Stimulated activated CD4-positive, alpha-beta T cell treated with anti-CD3 and anti-CD28 coated beads, Interleukin-2, amount 100 ng/mL, for 48 hours (primary cell): ENCODE measurements around the gene MLH3.
"Not testable (repeated sequence)": the region's sequence is repeated elsewhere in the genome, so short reads cannot be mapped to it uniquely, and the experiment has no call there.

Experiments used
- DNase-seq, 2 donors: peaks; one replicate each; pipeline ENCODE4 v3.0.0-alpha.2; 2020

Gene MLH3

DNA sequence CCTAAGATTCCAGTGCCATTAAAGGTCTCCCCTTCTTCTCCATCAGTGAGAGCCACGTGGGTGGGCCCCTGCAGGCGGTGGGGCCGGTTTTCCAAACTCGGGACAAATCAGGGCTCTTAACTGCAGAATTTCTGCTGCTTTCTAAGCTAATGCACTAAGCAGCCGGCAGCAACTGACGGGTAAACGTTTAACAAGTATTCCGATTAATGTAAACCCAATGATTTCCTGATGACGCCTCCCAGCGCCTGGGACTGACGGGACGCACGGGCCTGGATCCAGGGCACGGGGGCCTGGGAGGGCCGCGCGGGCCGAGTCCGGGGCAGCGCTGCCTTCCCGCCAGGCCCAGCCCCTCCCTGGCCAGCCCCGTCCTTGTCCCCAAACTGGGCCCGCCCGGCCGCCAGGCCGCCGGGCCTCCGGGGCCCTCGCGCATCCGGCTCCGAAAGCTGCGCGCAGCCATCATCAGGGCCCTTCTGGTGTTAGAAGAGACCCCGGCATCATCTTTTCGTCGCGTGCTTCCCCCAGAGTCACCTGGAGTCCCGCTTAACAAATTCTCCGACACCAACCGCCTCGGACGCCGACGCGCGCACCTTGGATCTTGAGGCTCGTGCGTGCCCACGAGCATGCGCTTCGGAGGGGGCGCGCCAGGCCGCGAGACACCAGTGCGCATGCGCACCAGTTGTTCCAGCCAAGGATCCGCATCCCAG, at the start of gene MLH3:
Gene MLH3, minus strand, starts transcription at position 616 of the 704 bp plus-strand sequence. CDS start 1,812 bp downstream, outside the sequence.
- peak; percentile 70 to 73 for DNase-seq

DNA sequence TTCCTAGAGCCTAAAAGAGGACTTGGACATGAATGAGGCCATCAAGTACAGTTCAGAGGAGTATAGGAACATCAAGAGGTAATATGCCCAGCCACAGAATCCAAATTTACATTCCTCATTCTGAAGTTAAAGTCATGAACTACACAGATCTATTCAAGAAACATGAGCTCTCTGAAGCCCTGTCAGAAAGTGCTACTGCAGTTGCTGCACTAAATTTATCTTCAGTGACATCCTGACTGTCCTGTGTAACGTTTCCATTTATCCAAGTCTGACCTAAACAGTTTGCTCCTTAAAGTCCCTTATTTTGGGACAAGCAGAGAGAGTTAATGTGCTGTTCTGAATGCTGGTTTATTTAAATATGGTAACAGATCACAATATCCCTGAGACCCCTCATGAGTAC, 47.4 kb upstream of the MLH3 start:
- DNase-seq, result no peak

DNA sequence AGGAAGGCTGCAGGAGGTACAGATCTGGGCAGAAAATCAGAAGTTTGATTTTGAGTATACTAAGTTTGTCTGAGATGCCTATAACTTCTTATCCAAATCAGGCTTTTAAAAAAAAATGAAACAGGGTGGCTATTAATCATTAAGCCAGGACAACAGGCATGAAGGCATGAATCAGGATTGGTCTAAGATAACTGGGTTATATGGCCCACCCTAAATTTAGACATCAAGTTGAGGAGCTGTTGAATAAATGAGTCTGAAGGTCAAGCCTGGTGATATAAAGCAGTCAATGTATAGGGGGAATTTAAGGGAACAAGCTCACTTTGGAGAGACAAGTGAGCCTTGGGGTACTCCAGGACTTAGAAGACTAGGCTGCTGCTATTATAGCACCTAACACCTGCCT, 46.9 kb upstream of the MLH3 start:
- no peak for DNase-seq

DNA sequence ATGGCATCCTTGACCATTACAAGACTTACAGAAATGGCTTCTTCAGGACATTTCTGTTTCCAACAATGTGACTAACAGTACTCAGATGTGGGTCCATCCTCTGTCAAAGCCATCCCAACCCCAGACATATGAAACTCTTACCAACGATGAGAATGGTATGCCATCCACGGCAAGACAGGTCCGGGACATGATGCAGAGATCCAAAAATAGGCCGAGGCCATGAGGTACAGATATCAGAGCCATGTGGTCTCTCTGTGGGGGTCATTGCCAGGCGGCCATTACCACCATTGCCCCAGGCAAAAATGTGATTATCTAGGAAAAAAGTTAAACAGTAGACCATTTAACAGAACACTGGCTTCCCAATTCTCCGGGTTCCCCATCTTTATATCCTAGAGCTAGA, 45.7 kb upstream of the MLH3 start:
- no peak for DNase-seq

DNA sequence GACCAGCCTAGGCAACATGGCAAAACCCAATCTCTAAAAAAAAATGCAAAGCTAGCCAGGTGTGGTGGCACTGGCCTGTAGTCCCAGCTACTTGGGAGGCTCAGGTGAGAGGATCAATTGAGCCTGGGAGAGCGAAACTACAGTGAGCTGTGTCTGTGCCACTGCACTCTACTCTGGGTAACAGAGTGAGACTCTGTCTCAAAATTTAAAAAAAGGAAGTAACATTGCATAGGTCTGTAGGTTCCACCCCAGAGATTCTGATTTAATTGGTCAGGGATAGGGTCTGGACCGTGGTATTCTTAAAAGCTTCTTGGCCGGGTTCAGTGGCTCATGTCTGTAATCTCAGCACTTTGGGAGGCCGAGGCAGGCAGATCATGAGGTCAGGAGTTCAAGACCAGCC, 44.4 kb upstream of the MLH3 start:
- no peak for DNase-seq

DNA sequence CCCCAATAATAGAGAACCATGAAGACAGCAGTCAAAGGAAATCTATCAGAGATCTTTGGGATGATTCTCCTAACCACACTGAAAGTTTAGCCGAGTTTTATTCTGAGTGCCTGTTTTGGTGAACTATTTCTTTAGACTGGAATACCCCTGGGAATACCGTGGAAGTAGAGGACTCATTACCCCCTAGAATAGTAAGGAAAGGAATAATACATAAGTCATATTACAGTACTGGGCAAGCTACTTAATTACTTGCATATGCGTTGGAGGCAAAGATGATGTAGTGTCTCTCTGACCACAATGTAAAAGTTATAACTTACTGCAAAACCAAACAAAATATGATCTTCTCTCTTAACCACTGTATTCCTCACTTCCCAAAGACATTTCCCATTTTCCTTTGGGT, 43.6 kb upstream of the MLH3 start:
- no peak for DNase-seq

DNA sequence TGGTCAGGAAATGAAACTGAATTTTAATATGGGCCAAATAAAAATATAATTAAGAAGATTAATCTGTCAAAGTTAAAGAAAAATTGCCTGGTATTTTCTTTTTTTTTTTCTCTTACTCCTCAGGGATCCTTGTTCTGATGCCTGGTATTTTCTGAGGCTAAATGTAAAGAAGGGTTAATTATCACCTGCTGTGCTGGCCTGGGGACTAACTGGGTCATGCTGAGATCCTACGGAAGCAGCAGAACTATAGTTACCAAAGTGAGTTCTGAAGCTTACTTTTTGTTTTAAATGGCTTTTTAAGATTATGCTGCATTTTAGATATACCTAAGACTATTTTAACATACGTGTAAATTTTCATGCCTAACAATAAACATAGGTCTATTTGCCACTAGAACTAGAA, 41.4 kb upstream of the MLH3 start:
- no peak for DNase-seq

DNA sequence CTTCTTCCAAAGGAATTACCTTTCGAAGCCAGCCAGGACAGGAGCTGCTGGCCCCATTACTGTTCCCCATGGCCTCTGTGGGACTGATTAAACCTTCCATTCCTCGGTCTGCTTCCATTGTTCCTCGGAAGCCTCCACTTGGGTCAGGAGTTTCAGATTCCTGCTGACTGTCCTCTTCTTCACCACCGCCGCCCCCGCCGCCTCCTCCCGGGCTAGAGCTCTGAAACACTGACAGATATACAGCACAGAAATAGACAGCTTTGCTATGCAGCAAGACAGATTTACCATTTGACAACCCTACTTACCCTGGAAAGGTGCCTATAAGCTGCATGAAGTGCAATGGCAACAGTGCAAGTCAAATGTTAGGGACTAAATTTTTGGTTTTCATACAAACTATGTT, 40.0 kb upstream of the MLH3 start:
- no peak for DNase-seq

DNA sequence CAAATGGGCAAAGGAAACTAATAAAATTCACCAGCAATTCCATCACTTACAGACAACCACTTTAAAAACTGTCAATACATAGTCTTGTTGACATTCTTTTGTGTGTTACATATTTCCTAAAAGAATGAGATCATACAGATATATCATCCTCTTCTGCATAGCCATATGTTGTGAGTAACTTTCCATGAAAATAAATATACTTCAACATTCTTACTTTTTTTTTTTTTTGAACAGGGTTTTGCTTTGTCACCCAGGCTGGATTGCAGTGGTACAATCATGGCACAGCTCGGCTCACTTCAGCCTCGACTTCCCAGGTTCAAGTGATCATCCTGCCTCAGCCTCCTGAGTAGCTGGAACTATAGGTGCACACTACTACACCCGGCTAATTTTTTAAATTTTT, 39.1 kb upstream of the MLH3 start:
- no peak for DNase-seq

DNA sequence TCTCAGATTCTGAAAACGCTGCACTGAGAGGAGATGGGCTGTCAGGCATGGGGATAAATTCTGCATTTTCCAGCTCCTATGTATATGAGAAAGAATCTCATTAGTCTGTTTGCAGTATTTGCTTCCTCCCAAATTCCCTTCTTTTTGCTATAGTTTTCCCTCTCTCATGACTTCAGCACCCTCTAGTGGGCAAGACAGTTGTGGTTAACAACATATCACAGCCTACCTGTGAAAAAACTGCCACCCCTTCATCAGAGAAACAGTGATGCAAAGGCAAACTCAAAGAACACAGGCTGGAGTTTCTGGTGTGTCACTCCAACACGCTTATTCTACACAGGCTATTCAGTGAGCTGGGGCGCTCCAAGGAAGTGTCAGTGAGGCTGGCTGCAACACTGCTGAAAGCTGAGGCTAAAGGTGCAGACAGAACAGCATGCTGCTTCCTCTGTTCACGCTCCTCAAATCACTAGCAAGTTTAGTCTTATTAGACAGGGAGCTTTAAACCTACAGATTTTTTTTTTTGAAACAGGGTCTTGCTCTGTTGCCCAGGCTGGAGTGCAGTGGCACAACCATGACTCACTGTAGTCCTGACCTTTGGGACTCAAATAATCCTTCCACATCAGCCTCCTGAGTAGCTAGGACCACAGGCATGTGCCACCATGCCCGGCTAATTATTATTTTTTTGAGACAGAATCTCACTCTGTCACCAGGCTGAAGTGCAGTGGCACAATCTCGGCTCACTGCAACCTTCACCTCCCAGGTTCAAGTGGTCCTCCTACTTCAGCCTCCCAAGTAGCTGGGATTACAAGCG, 37.5 kb upstream of the MLH3 start:
- DNase-seq, result peak; percentile 21 to 40

DNA sequence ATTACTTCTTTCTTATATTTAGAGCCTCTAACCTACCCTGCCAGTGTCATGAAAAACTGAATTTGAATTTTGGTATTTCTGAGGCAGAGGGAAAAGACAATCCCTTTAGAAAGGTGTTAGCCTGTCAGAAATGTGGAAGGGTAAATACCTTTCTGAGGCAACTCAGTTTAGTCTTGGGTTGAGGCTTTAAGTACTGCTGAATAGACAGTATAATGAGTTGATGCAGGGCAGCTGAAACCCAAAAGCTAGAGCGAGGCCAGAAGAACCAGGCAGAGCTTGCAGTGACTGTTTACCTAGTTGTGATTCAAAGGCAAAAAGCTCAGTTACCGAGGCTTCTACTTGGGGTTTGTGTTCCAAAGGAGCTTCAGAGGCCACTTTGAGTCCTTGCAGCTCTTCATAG, 36.9 kb upstream of the MLH3 start:
- no peak for DNase-seq

DNA sequence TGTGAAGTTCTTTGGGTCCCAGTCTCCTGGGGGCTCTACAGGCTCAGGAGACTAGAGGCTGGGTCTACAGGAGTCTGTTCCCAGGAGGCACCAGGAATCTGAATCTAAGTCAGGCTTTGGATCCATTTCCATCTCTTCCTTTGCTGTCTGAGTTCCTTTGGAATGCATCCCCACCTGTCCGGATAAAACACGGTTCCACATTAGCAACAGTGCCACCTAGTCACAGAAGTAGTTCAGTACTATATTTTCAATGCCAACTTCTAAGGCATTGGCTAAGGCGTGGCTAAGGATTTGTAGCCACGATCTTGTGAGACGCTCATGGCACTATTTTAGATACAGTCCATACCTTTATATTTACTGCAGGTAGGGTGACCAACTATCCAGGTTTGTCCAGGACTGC, 33.2 kb upstream of the MLH3 start:
- no peak for DNase-seq

DNA sequence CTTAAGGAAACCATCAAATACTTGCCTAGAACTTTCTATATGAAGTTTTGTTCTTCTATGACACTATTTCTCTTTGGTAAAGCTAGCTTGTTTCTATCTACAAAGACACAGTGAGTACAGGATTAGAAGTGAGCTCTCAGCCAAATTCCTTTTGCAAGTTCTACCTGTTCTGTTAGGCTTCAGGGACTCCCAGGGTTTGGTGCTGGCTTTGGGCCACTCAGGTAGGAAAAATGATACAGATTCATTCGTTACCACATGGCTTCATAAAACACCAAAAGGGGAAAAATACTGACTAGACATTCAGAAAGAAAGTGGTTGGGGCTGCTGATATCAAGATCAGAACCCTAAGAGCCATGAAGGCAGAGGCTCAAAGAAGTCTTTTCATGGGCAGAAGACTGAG, 32.0 kb upstream of the MLH3 start:
- DNase-seq, result no peak

DNA sequence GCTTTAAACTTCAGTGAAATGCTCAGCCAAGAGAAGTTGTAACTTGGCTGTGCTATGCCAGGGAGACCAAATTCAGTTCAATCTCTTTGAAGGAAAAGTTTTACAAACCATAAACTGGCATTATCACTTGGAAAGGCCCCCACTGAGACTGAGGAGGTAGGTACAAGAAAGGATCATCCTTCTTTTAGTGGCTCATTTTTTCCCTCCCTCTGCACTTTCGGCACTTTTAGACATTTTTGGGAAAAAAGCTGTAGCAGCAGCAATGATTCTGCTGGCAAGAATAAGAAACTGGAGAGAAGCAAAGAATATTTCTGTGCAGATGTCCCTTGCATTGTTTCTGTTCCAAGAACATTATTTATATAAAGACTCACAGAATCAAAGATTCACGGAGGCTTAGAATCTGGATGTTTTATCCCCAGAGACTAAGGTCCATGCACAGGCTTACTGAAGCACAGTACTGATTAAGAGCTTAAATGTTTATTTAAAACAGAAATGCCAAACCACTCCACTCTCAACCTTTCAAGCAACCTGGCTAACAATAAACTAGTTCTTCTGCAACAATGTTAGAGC, 30.5 kb upstream of the MLH3 start:
- DNase-seq, result no peak

DNA sequence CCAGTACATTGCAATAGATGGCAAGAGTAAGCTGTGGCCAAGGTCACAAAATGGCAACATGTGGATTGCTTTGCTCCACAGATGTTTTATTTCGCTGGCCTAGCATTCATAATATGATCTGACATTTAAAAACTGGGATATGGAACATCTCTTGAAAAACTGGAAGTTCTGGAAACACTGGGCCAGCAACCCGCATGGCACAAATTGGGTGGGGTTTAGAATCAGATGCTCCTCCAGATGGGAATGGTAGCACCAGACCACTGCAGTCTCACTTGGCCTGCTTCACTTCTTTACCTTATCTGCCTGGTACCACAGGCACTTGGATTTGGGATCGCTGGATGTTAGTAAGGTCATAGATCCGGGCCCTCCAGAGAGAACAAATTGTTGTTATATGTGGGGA, 28.3 kb upstream of the MLH3 start:
- no peak for DNase-seq

DNA sequence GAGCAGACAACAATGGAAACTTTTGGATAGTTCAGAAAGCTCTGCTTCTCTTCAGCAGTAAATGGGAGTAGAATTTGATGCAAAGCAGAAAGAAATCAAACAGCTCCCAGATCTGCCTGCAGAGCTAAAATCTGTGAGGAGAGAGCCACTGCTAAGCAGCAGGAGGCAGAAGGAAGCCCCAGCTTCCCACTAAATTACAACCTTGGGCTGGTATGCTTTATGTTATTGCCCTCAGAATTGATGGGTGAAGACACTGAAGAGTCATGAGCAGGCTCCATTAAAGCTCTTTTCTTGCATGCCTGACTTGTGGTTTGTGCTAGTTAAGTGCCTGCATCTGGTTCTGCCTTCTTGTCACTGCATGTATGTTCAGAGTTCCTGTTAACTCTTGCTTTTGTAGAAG, 26.5 kb upstream of the MLH3 start:
- DNase-seq, result no peak

DNA sequence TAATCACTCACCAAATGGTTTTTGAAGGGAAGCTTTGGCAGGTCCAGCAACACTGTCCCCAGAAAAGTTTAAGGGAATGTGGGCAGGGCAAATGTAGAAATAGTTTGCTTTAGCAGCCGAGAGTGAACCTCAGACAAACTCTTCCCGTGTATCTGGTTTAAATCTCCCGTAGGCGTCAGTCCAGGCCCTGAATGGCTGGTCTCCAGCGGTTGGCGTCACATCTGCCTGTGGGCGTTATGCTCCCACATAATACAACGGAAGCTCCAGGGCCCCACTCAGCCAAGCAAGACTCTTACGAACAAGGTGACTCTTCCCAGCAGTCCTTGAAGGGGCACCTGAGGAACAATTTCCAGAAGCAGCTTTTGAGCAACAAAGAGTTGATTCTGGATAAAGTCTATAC, 19.1 kb upstream of the MLH3 start:
- DNase-seq, result no peak

DNA sequence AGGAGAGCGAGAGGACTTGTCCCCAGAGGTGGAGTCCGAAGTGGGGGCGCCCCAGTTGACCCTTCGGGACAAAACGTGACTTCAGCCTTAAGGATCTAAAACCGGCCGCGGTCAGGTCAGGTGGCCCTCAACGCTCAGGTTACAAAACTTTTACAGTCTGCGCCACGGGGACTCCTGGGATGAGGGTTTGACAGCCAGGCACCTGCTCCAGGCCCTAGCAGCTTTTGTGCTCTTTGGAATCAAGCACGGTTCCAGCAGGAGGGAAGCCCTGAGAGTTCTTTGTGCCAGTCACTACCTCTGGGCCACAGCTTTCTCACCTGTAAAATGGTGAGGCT, 18.5 kb upstream of the MLH3 start:
- no peak for DNase-seq

DNA sequence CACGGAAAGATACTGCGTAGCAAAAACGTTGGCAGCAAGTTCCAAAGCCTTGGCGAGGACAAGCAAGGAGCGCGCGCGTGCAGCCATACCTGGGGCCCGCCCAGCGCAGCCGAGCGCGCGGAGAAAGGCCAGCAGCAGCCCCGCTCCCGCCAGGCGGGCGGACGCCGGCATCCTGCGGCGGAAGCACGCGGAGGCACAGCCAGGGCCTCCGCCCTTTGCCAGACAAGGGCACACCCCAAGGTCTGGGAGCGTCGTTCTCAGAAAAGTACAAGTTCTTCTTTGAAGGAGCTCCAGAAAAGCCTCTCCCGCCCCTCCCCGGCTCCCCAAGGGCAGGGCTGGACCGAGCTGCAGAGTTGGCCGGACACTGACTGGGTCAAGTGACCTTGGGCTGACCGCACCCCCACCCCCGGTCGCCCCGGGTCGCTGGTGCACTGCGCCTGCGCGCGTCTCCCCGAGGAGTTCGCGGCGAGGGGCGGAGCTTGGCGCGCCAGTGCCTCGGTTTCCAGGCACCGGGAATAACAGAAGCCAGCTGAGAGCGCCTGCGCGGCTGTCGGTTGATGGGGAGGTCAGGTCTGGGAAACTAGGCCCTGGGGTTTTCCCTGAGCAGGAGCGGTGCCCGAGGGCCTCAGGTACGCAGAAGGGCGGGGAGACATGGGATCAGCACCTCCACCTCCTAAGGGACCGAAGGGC, 18.0 kb upstream of the MLH3 start, which contains the start of gene ZC2HC1C:
Gene ZC2HC1C, plus strand, starts transcription at position 521 of the 690 bp plus-strand sequence. CDS start 933 bp downstream, outside the sequence.
- DNase-seq, result peak; percentile 64 to 73

DNA sequence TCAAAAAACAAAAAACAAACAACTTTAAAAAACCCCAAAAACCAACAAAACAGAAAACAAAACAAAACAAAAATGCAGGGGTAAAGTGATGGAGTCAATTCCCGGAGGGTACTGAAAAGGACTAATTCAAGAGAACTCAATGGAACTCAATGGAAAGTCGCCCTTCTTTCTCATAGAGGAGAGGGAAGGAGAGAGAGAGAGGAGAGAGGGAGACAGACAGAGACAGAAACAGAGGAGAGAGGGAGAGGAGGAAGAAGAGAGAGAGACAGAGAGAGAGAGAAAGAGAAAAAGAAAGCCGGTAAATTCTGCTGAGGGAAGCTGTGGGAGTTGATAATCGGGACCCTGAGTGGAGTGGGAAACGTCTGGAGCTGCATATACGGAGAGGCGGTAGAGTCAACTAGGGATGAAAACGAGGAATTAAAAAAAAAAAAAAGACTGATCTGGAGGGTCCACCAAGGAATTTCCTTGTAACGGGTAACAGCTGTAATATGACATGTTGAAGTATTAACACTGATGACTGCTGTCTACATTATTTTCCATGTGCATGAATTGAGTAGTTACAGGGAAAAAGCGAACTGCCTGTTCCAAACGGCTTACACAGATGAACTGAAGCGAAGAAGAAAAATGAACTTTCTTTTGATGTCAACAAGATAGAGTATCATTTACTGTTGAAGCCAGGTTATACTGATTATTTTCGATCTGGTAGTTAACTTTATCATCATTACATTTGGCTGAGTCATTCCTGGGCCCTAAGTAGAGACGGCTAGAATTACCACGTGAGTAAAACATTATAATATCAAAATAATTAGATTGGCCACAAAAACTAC, 17.2 kb upstream of the MLH3 start:
- DNase-seq, result no peak

DNA sequence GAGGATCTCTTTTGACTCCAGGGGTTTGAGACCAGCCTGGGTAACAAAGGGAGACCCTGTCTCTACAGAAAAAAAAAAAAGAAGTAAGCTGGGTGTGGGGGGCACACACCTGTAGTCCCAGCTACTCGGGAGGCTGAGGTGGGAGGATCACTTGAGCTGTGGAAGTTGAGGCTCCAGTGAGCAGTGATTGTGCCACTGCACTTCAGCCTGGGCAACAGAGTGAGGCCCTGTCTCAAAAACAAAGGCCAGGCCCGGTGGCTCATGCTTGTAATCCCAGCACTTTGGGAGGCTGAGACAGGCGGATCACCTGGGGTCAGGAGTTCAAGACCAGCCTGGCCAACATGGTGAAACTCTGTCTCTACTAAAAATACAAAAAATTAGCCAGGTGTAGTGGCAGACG, 16.5 kb upstream of the MLH3 start:
- not testable (repeated sequence) for DNase-seq

DNA sequence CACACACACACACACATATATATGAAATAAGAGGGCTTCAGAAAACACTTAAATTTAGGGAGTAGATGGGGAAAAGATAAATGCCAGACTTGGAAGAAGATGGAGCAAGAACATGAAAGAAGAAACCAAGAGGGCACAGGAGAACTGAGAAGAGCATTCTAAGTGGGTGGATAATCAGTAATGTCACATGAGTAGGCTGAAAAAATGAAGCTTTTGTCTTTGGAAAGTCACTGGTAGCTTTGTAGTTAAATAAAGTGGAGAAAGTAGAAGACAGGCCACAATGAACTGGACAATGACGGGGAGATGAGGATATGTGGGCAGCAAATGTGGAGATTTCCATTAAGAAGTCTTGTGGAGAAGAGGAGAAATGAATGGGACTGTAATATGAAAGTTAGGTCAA, 15.9 kb upstream of the MLH3 start:
- DNase-seq, result no peak

DNA sequence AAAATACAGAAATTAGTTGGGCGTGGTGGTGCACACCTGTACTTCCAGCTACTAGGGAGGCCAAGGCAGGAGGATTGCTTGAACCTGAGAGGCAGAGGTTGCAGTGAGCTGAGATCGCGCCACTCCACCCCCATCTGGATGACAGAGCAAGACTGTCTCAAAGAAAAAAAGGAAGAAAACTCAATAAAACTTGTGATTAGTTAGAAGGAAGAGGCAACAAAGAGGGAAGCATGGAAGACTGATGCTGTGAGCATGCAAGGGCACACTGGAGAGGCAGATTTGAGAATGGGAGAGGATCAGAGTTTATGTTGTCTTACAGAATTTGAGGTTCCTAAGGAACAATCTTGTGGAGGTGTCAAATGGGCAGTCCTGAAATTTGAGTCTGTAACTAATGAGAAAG, 15.4 kb upstream of the MLH3 start:
- no peak for DNase-seq
